SK-N-SH treated with all-trans-retinoic acid at 6 μM for 48 hours (cell line): ENCODE measurements around the gene HELZ.

Source experiments
- ATAC-seq: fragments of 200-7000 bp; cut with Tn5 transposase; 3 replicates; pipeline ENCODE4 v1.9.1; 2020; ENCODE audit warnings: mild to moderate bottlenecking, moderate library complexity
- ARNTL ChIP-seq: fragments of 450-650 bp; formaldehyde crosslinking; IDR thresholded peaks from 2 replicates; pipeline ENCODE4 v1.5.0; 2020; ENCODE audit warnings: low read depth, mild to moderate bottlenecking, moderate library complexity, borderline replicate concordance
- BACH2 ChIP-seq: fragments of 250-450 bp; sonication (Bioruptor Pico); IDR thresholded peaks from 2 replicates; pipeline ENCODE4 v1.9.0; 2021; ENCODE audit warnings: mild to moderate bottlenecking, borderline replicate concordance
- CREB5 ChIP-seq: fragments of 250-450 bp; sonication (Bioruptor Pico); IDR thresholded peaks from 2 replicates; pipeline ENCODE4 v1.5.1; 2020; ENCODE audit warnings: low read depth, mild to moderate bottlenecking, moderate library complexity
- CSDC2 ChIP-seq: fragments of 250-450 bp; sonication (Bioruptor Pico); IDR thresholded peaks from 2 replicates; pipeline ENCODE4 v1.5.0; 2020; ENCODE audit warnings: mild to moderate bottlenecking, moderate library complexity
- CSRNP3 ChIP-seq: fragments of 250-450 bp; sonication (Bioruptor Pico); IDR thresholded peaks from 2 replicates; pipeline ENCODE4 v1.5.1; 2021; ENCODE audit warnings: mild to moderate bottlenecking, moderate library complexity
- ESRRG ChIP-seq: fragments of 250-450 bp; sonication (Bioruptor Pico); IDR thresholded peaks from 2 replicates; pipeline ENCODE4 v1.6.1; 2021; ENCODE audit warnings: mild to moderate bottlenecking
- GLIS3 ChIP-seq: fragments of 250-450 bp; sonication (Bioruptor Pico); IDR thresholded peaks from 2 replicates; pipeline ENCODE4 v1.5.0; 2020; ENCODE audit warnings: mild to moderate bottlenecking, moderate library complexity
- ISL1 ChIP-seq: fragments of 250-450 bp; sonication (Bioruptor Pico); IDR thresholded peaks from 2 replicates; pipeline ENCODE4 v2.1.2; 2022; ENCODE audit warnings: mild to moderate bottlenecking, moderate library complexity
- OSR1 ChIP-seq: fragments of 250-450 bp; sonication (Bioruptor Pico); IDR thresholded peaks from 2 replicates; pipeline ENCODE4 v1.8.0; 2022; ENCODE audit warnings: moderate library complexity, mild to moderate bottlenecking, inconsistent platforms
- PATZ1 ChIP-seq: fragments of 250-450 bp; sonication (Bioruptor Pico); IDR thresholded peaks from 2 replicates; pipeline ENCODE4 v1.8.0; 2020; ENCODE audit warnings: mild to moderate bottlenecking, moderate library complexity, borderline replicate concordance
- POU6F1 ChIP-seq: fragments of 250-450 bp; sonication (Bioruptor Pico); IDR thresholded peaks from 2 replicates; pipeline ENCODE4 v1.8.0; 2021; ENCODE audit warnings: low read depth, mild to moderate bottlenecking, moderate library complexity, borderline replicate concordance
- PPARA ChIP-seq: fragments of 250-450 bp; sonication (Bioruptor Pico); IDR thresholded peaks from 2 replicates; pipeline ENCODE4 v1.5.0; 2020; ENCODE audit warnings: mild to moderate bottlenecking, borderline replicate concordance
- TCF4 ChIP-seq: fragments of 250-450 bp; sonication (Bioruptor Pico); IDR thresholded peaks from 2 replicates; pipeline ENCODE4 v1.8.0; 2021; ENCODE audit warnings: mild to moderate bottlenecking, moderate library complexity, borderline replicate concordance
- TOX ChIP-seq: fragments of 250-450 bp; sonication (Bioruptor Pico); IDR thresholded peaks from 2 replicates; pipeline ENCODE4 v1.8.0; 2021; ENCODE audit warnings: mild to moderate bottlenecking, moderate library complexity, borderline replicate concordance
- TSHZ2 ChIP-seq: fragments of 250-450 bp; sonication (Bioruptor Pico); IDR thresholded peaks from 2 replicates; pipeline ENCODE4 v1.5.0; 2020; ENCODE audit warnings: mild to moderate bottlenecking, moderate library complexity
- ZFP3 ChIP-seq: fragments of 250-450 bp; sonication (Bioruptor Pico); IDR thresholded peaks from 2 replicates; pipeline ENCODE4 v1.5.0; 2020; ENCODE audit warnings: mild to moderate bottlenecking, moderate library complexity
- ZNF565 ChIP-seq: fragments of 450-650 bp; formaldehyde crosslinking; conservative IDR thresholded peaks from 2 replicates; pipeline ENCODE4 v1.5.0; 2020; ENCODE audit warnings: low read depth, mild to moderate bottlenecking, moderate library complexity
- ZNF70 ChIP-seq: fragments of 450-650 bp; formaldehyde crosslinking; IDR thresholded peaks from 2 replicates; pipeline ENCODE4 v1.5.0; 2020; ENCODE audit warnings: mild to moderate bottlenecking, moderate library complexity
- ZNF8 ChIP-seq: fragments of 450-650 bp; formaldehyde crosslinking; IDR thresholded peaks from 2 replicates; pipeline ENCODE4 v1.5.0; 2020; ENCODE audit warnings: mild to moderate bottlenecking, moderate library complexity

Gene HELZ

GRCh38 chr17:67124450-67125148 lies 120.4 kb downstream of the HELZ start:
- no peak for ATAC-seq
- TF ChIP-seq TSHZ2 (CRISPR knock-in tag), result peak; percentile 79; the same call in 1 of the 2 replicates
- no peak for TF ChIP-seq CSDC2 (CRISPR knock-in tag)
- no peak for TF ChIP-seq GLIS3
- TF ChIP-seq BACH2, result peak; percentile 76; the same call in 1 of the 2 replicates
- peak; percentile 64 for TF ChIP-seq TCF4 (CRISPR knock-in tag)
- peak; percentile 70; the same call in 1 of the 2 replicates for TF ChIP-seq CSRNP3 (CRISPR knock-in tag)

GRCh38 chr17:67123699-67124098 lies 121.3 kb downstream of the HELZ start:
- TF ChIP-seq CSDC2 (CRISPR knock-in tag) (no peak), PATZ1 (CRISPR knock-in tag) (no peak), TOX (CRISPR knock-in tag) (no peak), POU6F1 (CRISPR knock-in tag) (no peak), ZNF70 (CRISPR knock-in tag) (no peak), OSR1 (no peak), ARNTL (no peak)
- TF ChIP-seq, all 23 proteins: peak for 0
- ATAC-seq, result no peak

GRCh38 chr17:67121316-67121891 lies 123.6 kb downstream of the HELZ start:
- TF ChIP-seq TOX (CRISPR knock-in tag) (no peak), ZNF565 (no peak), TCF4 (CRISPR knock-in tag) (no peak)
- ATAC-seq, result no peak

- no peak for ATAC-seq
- peak; percentile 91 for TF ChIP-seq ZNF8 (CRISPR knock-in tag)
- no peak for TF ChIP-seq ESRRG (CRISPR knock-in tag)
Observed at GRCh38 chr17:67119102-67119501, 125.9 kb downstream of the HELZ start.

- no peak for ATAC-seq
- no peak for TF ChIP-seq TOX (CRISPR knock-in tag)
- no peak for TF ChIP-seq CSDC2 (CRISPR knock-in tag)
- TF ChIP-seq TSHZ2 (CRISPR knock-in tag), result no peak
- no peak for TF ChIP-seq ISL1 (CRISPR knock-in tag)
- no peak for TF ChIP-seq CREB5 (CRISPR knock-in tag)
- TF ChIP-seq PPARA, result no peak
- no peak for TF ChIP-seq ZNF70 (CRISPR knock-in tag)
- TF ChIP-seq GLIS3, result no peak
- TF ChIP-seq ZFP3 (CRISPR knock-in tag), result no peak
- TF ChIP-seq POU6F1 (CRISPR knock-in tag), result no peak
Observed at GRCh38 chr17:67116045-67116575, 128.9 kb downstream of the HELZ start.
